Activated naive CD8-positive, alpha-beta T cell treated with anti-CD3 and anti-CD28 coated beads, Interleukin-2, amount 10 ng/mL, durations not matched to agents 7 days and 5 days (primary cell): ENCODE measurements around the gene CHST13. TPM values are rescaled to one million over a fixed set of nuclear protein-coding genes. Genes with fewer than 3 reads are reported as not detected.

Experiments
- ATAC-seq: fragments of 150-1000 bp; cut with Tn5 transposase; one replicate; pipeline ENCODE4 v1.10.0; 2021; ENCODE audit warnings: low read depth, moderate library complexity
- POLR2A ChIA-PET: fragments of 350-600 bp; sonication (Branson Sonifier 250); formaldehyde crosslinking; loops from one replicate; lab custom pipeline; 2021; ENCODE audit warnings: antibody characterized with exemption; lab: Charles Lee
- DNase-seq: peaks from one replicate; pipeline ENCODE4 v3.0.0; 2021
- H3K27ac Mint-ChIP-seq: one replicate; pipeline ENCODE4 v1.8.0; 2022; ENCODE audit warnings: mild to moderate bottlenecking, mixed read lengths
- H3K27me3 Mint-ChIP-seq: one replicate; pipeline ENCODE4 v1.8.0; 2022; ENCODE audit warnings: mild to moderate bottlenecking, moderate library complexity, mixed read lengths
- H3K36me3 Mint-ChIP-seq: one replicate; pipeline ENCODE4 v1.8.0; 2021; ENCODE audit warnings: mild to moderate bottlenecking, mixed read lengths
- H3K4me1 Mint-ChIP-seq: one replicate; pipeline ENCODE4 v1.8.0; 2021; ENCODE audit warnings: mixed read lengths
- H3K4me3 Mint-ChIP-seq: one replicate; pipeline ENCODE4 v1.8.0; 2022; ENCODE audit warnings: mild to moderate bottlenecking, moderate library complexity, mixed read lengths
- H3K9me3 Mint-ChIP-seq: one replicate; pipeline ENCODE4 v1.8.0; 2021; ENCODE audit warnings: mixed read lengths
- total RNA-seq, 2 experiments: library from RNA; stranded (reverse); gene quantifications; one replicate each; pipeline ENCODE4 v1.2.3, GENCODE V29; 2021

The CHST13 gene
- total RNA-seq, 2 experiments from 2014 or later = 0.28 TPM; not detected in 1

DNA sequence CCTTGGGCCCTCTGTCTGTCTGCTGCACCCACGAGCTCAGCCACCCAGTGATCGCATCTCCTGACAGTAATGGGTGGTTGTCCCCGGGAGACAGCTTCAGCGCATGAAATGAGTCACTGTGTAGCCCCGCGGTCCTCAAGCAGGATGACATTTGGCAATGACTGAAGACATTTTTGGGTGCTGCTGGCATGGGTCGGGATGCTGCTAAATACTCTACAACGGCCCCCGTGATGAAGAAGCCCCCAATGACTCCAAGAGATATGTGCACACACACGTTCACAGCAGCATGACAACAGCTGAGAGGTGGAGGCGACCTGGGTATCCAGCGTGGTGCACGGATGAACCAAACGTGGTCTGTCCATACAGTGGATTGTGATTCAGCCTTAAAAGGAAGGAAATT lies 30.9 kb upstream of the CHST13 start:
- peaks cover 11% of the 10 kb centered on the region for H3K4me1 Mint-ChIP-seq
- no peaks in the 10 kb centered on the region for H3K36me3 Mint-ChIP-seq
- POLR2A ChIA-PET = no interaction called here
- H3K9me3 Mint-ChIP-seq = no peaks in the 10 kb centered on the region
- no peaks in the 10 kb centered on the region for H3K27me3 Mint-ChIP-seq
- no peak overlapping the region for H3K27ac Mint-ChIP-seq
- no peak overlapping the region for H3K4me3 Mint-ChIP-seq
- ATAC-seq (no peak), DNase-seq (no peak)

DNA sequence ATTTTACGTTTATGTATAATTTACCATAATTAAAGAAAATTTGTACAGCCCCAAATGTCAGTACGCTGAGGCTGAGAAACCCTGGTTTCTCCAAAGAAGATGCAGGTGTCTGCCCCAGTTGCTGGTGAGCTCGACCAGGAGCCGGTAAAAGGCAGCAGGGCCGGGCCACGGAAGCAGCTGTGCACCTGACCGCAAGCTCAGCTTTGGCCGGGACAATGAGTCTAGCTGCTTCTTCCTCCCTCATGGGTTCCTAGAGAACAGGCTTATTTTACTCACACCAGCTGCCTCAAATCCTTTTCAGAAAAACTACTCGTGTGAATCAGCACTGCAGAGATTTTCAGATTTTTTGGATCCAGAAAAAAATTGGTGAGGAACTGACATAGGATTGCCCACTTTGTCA lies 30.2 kb upstream of the CHST13 start:
- ATAC-seq = peak; percentile 48
- H3K4me3 Mint-ChIP-seq = no peak overlapping the region
- no peaks in the 10 kb centered on the region for H3K27me3 Mint-ChIP-seq
- H3K27ac Mint-ChIP-seq = no peak overlapping the region
- H3K4me1 Mint-ChIP-seq = peaks cover 12% of the 10 kb centered on the region
- DNase-seq = no peak
- H3K36me3 Mint-ChIP-seq = no peaks in the 10 kb centered on the region
- H3K9me3 Mint-ChIP-seq = no peaks in the 10 kb centered on the region
- POLR2A ChIA-PET = no interaction called here

- ATAC-seq = no peak
- no peaks in the 10 kb centered on the region for H3K36me3 Mint-ChIP-seq
- POLR2A ChIA-PET = no interaction called here
Measured at GRCh38 chr3:126494204-126494969, 29.6 kb upstream of the CHST13 start.

DNA sequence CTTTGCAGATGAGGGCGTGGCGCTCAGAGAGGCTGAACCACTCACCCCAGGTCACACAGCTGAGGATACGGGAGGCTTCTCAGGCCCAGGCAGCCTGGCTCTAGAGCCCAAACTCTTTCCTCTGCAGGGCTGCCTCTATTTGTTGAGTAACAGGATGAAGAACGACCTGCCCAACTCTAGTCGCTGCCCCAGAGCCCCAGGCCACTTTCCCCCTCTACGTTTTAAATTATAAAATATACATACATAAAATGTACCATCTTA lies 29.1 kb upstream of the CHST13 start:
- Mint-ChIP-seq H3K4me1 (peaks cover 14% of the 10 kb centered on the region), H3K27ac (no peak overlapping the region)

More at GRCh38 chr3:126494204-126494969, 29.6 kb upstream of the CHST13 start:
- H3K4me1 Mint-ChIP-seq = peaks cover 14% of the 10 kb centered on the region
- no peaks in the 10 kb centered on the region for H3K9me3 Mint-ChIP-seq
- no peak overlapping the region for H3K27ac Mint-ChIP-seq
- H3K4me3 Mint-ChIP-seq = peak overlapping the region; percentile 15
- no peaks in the 10 kb centered on the region for H3K27me3 Mint-ChIP-seq
- DNase-seq = no peak

DNA sequence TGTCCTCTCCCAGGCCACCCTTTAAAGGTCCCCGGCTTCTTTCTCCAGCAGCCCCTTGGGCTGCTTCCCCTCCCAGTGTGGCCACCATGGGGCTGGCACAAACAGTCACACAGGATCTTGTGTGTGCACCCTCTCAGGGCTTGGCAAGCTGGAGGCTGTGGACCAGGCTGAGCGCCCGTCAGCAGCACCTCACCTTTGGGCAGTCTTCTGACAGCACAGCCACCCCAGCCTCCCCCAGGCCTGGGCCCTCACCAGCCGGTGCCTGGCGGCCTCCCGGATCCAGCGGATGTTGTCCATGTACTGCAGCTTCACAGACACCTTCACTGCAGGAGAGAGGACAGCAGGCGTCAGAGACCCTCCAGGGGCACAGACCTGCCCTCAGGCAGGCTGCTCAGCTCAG lies 28.2 kb upstream of the CHST13 start:
- no peaks in the 10 kb centered on the region for H3K36me3 Mint-ChIP-seq
- H3K9me3 Mint-ChIP-seq = no peaks in the 10 kb centered on the region
- H3K4me3 Mint-ChIP-seq = no peak overlapping the region
- no peak overlapping the region for H3K27ac Mint-ChIP-seq
- H3K4me1 Mint-ChIP-seq = peaks cover 14% of the 10 kb centered on the region
- POLR2A ChIA-PET = no interaction called here
- no peaks in the 10 kb centered on the region for H3K27me3 Mint-ChIP-seq
- DNase-seq (no peak), ATAC-seq (no peak)

More for the DNA sequence above, 29.1 kb upstream of the CHST13 start:
- H3K36me3 Mint-ChIP-seq = no peaks in the 10 kb centered on the region
- POLR2A ChIA-PET = no interaction called here
- no peak overlapping the region for H3K4me3 Mint-ChIP-seq
- DNase-seq (no peak), ATAC-seq (no peak)
- no peaks in the 10 kb centered on the region for H3K27me3 Mint-ChIP-seq
- no peaks in the 10 kb centered on the region for H3K9me3 Mint-ChIP-seq

- peak; percentile 34 for ATAC-seq
- H3K27ac Mint-ChIP-seq = peak overlapping the region; percentile 83
Measured at GRCh38 chr3:126496894-126497850, 26.8 kb upstream of the CHST13 start.

DNA sequence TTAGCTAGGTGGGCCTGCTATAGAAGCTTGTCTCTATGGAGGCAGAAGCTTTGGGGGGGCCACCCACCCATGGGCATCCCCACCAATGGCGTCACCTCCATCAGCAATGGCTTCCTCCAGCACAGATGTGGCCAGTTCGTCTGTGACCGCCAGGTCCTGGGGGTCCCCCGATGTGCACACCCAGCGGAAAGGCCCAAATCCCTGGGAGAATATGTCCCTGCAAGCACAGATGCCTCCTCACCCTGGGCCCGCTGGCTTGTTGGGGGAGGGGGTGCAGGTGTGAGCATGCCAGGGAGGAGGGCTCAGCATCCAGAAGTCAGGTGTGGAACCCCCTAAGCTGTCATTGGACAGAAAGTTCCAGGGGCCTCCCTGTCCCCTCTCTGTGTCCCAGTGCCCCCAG lies 26.0 kb upstream of the CHST13 start:
- H3K27ac Mint-ChIP-seq = no peak overlapping the region
- no peaks in the 10 kb centered on the region for H3K9me3 Mint-ChIP-seq
- POLR2A ChIA-PET = no interaction called here
- DNase-seq = no peak
- H3K4me1 Mint-ChIP-seq = peaks cover 14% of the 10 kb centered on the region
- ATAC-seq = no peak
- H3K27me3 Mint-ChIP-seq = no peaks in the 10 kb centered on the region
- no peaks in the 10 kb centered on the region for H3K36me3 Mint-ChIP-seq
- H3K4me3 Mint-ChIP-seq = no peak overlapping the region

More at GRCh38 chr3:126496894-126497850, 26.8 kb upstream of the CHST13 start:
- POLR2A ChIA-PET = interaction anchor here (1.0 kb wide), 1 partner anchor 15 kb away, joined by 3 read pairs; no protein-coding TSS in a partner anchor
- Mint-ChIP-seq H3K4me1 (peaks cover 14% of the 10 kb centered on the region), H3K36me3 (no peaks in the 10 kb centered on the region), H3K27me3 (no peaks in the 10 kb centered on the region), H3K9me3 (no peaks in the 10 kb centered on the region), H3K4me3 (no peak overlapping the region)
- DNase-seq = no peak

DNA sequence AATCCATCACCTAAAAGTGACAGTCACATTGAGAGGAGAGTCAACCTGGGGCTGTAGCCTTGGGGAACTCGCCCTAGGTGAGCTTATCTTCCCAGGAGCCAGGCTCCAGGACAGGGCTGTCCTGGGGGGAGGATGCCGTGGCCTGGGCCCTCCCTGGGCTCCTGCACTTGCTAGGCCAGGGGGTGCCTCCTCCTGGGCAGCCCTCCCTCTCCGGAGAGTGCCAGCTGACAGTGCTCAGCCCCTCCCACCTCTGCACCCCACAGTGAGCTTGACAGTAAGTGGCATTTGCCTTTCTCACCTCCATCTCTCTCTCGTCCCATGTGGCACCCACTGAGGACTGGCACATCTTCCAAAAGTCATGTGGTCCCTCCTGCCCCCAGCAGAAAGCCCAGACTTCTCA lies 25.5 kb upstream of the CHST13 start:
- DNase-seq (no peak), ATAC-seq (no peak)
- no peak overlapping the region for H3K4me3 Mint-ChIP-seq
- H3K4me1 Mint-ChIP-seq = peaks cover 12% of the 10 kb centered on the region
- no peaks in the 10 kb centered on the region for H3K36me3 Mint-ChIP-seq
- POLR2A ChIA-PET = no interaction called here
- H3K9me3 Mint-ChIP-seq = no peaks in the 10 kb centered on the region
- H3K27ac Mint-ChIP-seq = peak overlapping the region; percentile 88
- H3K27me3 Mint-ChIP-seq = no peaks in the 10 kb centered on the region

DNA sequence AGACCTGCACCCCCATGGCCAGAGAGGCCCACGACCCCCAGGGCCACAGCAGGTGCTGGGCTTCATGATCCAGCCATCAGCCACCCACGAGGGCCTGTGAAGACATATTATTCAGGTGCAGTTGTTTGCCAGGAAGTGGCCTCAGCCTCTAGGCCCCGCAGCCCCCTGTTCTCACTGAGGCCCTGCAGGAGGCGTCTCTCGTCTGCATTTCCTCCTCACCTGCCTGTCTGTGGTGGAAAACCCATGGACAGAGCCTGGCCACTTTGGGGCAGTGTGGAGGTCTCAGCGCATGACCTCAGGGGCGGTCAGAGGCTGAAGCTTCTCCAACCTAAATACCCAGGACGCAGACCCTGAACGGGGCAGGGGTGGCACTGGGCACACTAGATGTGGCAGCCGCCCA lies 25.0 kb upstream of the CHST13 start:
- Mint-ChIP-seq H3K27ac (peak overlapping the region; percentile 88), H3K9me3 (no peaks in the 10 kb centered on the region), H3K4me3 (no peak overlapping the region), H3K4me1 (peaks cover 11% of the 10 kb centered on the region), H3K27me3 (no peaks in the 10 kb centered on the region), H3K36me3 (no peaks in the 10 kb centered on the region)
- POLR2A ChIA-PET = no interaction called here
- ATAC-seq = peak; percentile 48
- no peak for DNase-seq

DNA sequence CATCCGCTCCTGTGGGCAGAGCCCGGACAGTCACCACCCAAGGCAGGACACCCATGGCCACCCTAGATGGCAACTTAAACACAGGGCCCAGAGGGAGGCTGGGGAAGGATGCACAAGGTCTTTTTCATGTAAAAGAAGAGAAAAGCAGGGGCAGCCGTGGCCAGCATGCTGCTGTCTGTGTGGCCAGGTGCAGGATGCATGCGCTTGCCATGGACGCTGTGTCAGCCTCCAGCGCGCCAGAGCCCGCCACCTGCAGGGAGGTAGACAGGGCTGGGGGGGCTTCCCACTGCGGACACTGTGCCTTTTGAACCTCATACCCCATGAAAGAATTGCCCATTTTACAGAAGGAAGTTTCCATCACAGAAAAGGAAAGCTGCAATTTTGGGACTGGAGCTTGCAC lies 24.6 kb upstream of the CHST13 start:
- no peaks in the 10 kb centered on the region for H3K9me3 Mint-ChIP-seq
- H3K27ac Mint-ChIP-seq = no peak overlapping the region
- peaks cover 8% of the 10 kb centered on the region for H3K4me1 Mint-ChIP-seq
- peaks cover 2% of the 10 kb centered on the region for H3K27me3 Mint-ChIP-seq
- DNase-seq (no peak), ATAC-seq (no peak)
- no peaks in the 10 kb centered on the region for H3K36me3 Mint-ChIP-seq
- no peak overlapping the region for H3K4me3 Mint-ChIP-seq
- POLR2A ChIA-PET = no interaction called here

DNA sequence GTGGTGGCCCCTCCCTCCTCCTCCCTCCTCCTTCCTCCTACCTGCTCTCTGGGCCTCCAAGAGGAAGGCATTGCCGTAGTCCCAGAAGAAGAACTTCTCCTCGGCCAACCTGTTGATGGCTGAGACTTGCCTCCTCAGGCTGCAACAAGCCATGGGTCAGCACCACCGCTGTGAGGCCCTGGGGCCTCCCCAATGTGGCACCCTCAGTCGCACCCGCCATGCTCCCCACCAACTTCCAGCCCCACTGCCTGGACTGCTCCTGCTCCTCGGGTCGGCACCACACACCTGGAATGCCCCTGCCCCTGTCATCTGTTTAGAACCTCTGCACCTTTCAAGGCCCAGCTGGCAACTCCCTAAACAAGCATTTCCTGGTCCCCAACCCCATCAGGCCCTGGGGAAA lies 23.9 kb upstream of the CHST13 start:
- Mint-ChIP-seq H3K4me3 (no peak overlapping the region), H3K27me3 (peaks cover 2% of the 10 kb centered on the region), H3K9me3 (no peaks in the 10 kb centered on the region), H3K27ac (no peak overlapping the region), H3K36me3 (no peaks in the 10 kb centered on the region), H3K4me1 (peaks cover 7% of the 10 kb centered on the region)
- POLR2A ChIA-PET = no interaction called here
- DNase-seq = no peak
- ATAC-seq = no peak

- ATAC-seq (no peak), DNase-seq (no peak)
- H3K4me1 Mint-ChIP-seq = peaks cover 7% of the 10 kb centered on the region
- POLR2A ChIA-PET = no interaction called here
- H3K27me3 Mint-ChIP-seq = peaks cover 4% of the 10 kb centered on the region
- no peak overlapping the region for H3K4me3 Mint-ChIP-seq
- no peaks in the 10 kb centered on the region for H3K9me3 Mint-ChIP-seq
- no peaks in the 10 kb centered on the region for H3K36me3 Mint-ChIP-seq
- no peak overlapping the region for H3K27ac Mint-ChIP-seq
Measured at GRCh38 chr3:126501054-126501453, 22.9 kb upstream of the CHST13 start.

DNA sequence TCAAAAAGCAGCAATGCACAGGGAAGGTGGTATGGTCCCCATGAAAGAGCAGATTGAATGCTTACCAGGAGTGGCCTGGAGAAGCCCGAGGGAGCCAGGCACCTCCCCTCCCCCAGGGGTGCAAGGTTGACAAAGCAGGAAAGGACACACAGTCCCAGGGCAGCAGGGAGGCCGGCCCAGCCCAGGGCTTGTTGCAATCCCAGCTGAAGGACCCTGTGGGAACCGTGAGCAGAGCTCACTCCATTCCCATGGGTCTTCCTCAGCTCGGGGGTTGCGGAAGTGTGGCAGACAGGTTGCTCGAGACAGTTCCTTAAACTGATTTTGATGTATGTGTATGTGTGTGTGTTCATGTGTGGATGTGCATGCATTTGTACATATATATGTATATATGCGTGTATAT lies 22.2 kb upstream of the CHST13 start:
- Mint-ChIP-seq H3K4me3 (no peak overlapping the region), H3K4me1 (peaks cover 7% of the 10 kb centered on the region), H3K27ac (no peak overlapping the region), H3K9me3 (no peaks in the 10 kb centered on the region), H3K27me3 (peaks cover 4% of the 10 kb centered on the region), H3K36me3 (no peaks in the 10 kb centered on the region)
- POLR2A ChIA-PET = no interaction called here
- ATAC-seq (no peak), DNase-seq (no peak)

- Mint-ChIP-seq H3K27ac (no peak overlapping the region), H3K27me3 (peaks cover 4% of the 10 kb centered on the region), H3K9me3 (no peaks in the 10 kb centered on the region), H3K4me1 (peaks cover 3% of the 10 kb centered on the region), H3K4me3 (no peak overlapping the region), H3K36me3 (no peaks in the 10 kb centered on the region)
- DNase-seq = no peak
- POLR2A ChIA-PET = no interaction called here
- no peak for ATAC-seq
Measured at GRCh38 chr3:126502656-126503055, 21.3 kb upstream of the CHST13 start.
